ENCODE data around the gene ADCY2. TPM values are rescaled to one million over a fixed set of nuclear protein-coding genes. Genes with fewer than 3 reads are reported as not detected.

Gene ADCY2
- total RNA-seq, 4 donors from 2014 or later: 0.34 to 2.7 (median 1.5) TPM

DNA sequence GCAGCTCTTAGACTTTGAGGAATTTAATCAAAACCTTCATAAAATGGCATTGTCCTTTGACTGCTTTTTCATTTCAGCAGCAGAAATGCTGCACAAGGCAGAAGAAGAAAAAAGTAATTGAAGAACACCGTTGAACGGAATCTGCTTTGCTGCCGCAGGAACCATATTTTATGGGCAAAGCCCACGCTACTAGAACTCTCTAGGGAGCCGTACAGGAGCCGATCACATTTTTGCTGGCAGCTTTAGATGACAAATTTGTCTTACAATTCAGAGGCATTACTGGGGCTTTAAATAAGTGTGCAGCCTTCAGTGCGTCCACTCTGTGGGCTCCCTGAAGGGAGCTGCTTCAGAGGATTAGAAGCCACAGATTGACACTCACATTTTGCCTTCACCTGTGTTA, 449.6 kb downstream of the ADCY2 start:
- TF ChIP-seq, protein P1, sequence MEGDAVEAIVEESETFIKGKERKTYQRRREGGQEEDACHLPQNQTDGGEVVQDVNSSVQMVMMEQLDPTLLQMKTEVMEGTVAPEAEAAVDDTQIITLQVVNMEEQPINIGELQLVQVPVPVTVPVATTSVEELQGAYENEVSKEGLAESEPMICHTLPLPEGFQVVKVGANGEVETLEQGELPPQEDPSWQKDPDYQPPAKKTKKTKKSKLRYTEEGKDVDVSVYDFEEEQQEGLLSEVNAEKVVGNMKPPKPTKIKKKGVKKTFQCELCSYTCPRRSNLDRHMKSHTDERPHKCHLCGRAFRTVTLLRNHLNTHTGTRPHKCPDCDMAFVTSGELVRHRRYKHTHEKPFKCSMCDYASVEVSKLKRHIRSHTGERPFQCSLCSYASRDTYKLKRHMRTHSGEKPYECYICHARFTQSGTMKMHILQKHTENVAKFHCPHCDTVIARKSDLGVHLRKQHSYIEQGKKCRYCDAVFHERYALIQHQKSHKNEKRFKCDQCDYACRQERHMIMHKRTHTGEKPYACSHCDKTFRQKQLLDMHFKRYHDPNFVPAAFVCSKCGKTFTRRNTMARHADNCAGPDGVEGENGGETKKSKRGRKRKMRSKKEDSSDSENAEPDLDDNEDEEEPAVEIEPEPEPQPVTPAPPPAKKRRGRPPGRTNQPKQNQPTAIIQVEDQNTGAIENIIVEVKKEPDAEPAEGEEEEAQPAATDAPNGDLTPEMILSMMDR (IDR thresholded peaks at IDR 0.05): no peak
- no peak for TF ChIP-seq POLR2A (IDR thresholded peaks at IDR 0.05)
- 80 to 84% methylated on average over 7 of the region's 7 CpGs for WGBS, 2 donors
- no peak overlapping the region for H3K4me3 ChIP-seq (replicated peaks in 1 of 3)
- H3K4me1 ChIP-seq: peaks cover 7 to 9% of the 10 kb centered on the region in 2 donors
- intact Hi-C loops (cut with DNase I): no loop called here
- no peaks in the 10 kb centered on the region for H3K27me3 ChIP-seq
- no peaks in the 10 kb centered on the region for H3K9me3 ChIP-seq
- DNase-seq: no peak
- H3K27ac ChIP-seq: no peak overlapping the region
- no peaks in the 10 kb centered on the region for H3K36me3 ChIP-seq

GRCh38 chr5:7846327-7846726, 450.4 kb downstream of the ADCY2 start:
- Histone ChIP-seq H3K36me3 (no peaks in the 10 kb centered on the region), H3K4me1 (peaks cover 11 to 14% of the 10 kb centered on the region in 2 donors), H3K27ac (no peak overlapping the region), H3K4me3 (replicated peaks in 1 of 3) (no peak overlapping the region), H3K9me3 (no peaks in the 10 kb centered on the region), H3K27me3 (no peaks in the 10 kb centered on the region)
- 87 to 94% methylated on average over 5 of the region's 5 CpGs for WGBS, 2 donors
- intact Hi-C loops (cut with DNase I): no loop called here
- DNase-seq: no peak
- TF ChIP-seq, protein P1 (IDR thresholded peaks at IDR 0.05): no peak

DNA sequence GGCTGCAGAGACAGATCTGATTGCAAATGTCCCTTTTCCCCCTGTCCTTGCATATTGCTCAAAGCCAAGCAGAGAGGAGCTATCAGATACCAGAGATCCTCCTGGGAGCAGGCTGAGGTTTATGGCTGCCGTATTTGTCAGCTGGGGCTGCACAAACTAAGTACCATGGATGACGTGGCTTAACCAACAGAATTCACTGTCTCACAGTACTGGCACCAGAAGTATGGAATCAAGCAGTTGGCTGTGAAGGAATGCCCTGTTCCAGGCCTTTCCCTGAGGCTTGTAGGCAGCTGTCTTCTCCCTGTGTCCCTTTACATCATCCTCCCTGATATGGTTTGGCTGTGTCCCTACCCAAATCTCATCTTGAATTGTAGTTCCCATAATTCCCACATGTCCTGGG, 452.4 kb downstream of the ADCY2 start:
- intact Hi-C loops (cut with DNase I): no loop called here
- H3K9me3 ChIP-seq: no peaks in the 10 kb centered on the region
- no peaks in the 10 kb centered on the region for H3K27me3 ChIP-seq
- no peak for DNase-seq
- no peak overlapping the region for H3K4me3 ChIP-seq (replicated peaks in 1 of 3)
- H3K36me3 ChIP-seq: no peaks in the 10 kb centered on the region
- no peak for TF ChIP-seq POLR2A (IDR thresholded peaks at IDR 0.05)
- TF ChIP-seq, protein P1 (IDR thresholded peaks at IDR 0.05): no peak
- H3K27ac ChIP-seq: no peak overlapping the region
- peaks cover 11 to 15% of the 10 kb centered on the region in 2 donors for H3K4me1 ChIP-seq
- WGBS, 2 donors: 89 to 95% methylated on average over 2 of the region's 2 CpGs

- peaks cover 11 to 15% of the 10 kb centered on the region in 2 donors for H3K4me1 ChIP-seq
- TF ChIP-seq, protein P1 (IDR thresholded peaks at IDR 0.05): peak in 2 of 6 experiments; percentile 7 to 23
- TF ChIP-seq POLR2A (IDR thresholded peaks at IDR 0.05): no peak
- H3K4me3 ChIP-seq (replicated peaks in 1 of 3): peak overlapping the region in 2 of 3 donors; percentile 10 to 62
- no peaks in the 10 kb centered on the region for H3K36me3 ChIP-seq
- no peaks in the 10 kb centered on the region for H3K9me3 ChIP-seq
- H3K27ac ChIP-seq: no peak overlapping the region
- 5 to 17% methylated on average over 9 to 32 of the region's 44 CpGs for WGBS, 2 donors
- DNase-seq: peak; percentile 27 to 29
- H3K27me3 ChIP-seq: no peaks in the 10 kb centered on the region
- intact Hi-C loops (cut with DNase I): no loop called here
Observed at GRCh38 chr5:7849681-7850394, 453.9 kb downstream of the ADCY2 start.

DNA sequence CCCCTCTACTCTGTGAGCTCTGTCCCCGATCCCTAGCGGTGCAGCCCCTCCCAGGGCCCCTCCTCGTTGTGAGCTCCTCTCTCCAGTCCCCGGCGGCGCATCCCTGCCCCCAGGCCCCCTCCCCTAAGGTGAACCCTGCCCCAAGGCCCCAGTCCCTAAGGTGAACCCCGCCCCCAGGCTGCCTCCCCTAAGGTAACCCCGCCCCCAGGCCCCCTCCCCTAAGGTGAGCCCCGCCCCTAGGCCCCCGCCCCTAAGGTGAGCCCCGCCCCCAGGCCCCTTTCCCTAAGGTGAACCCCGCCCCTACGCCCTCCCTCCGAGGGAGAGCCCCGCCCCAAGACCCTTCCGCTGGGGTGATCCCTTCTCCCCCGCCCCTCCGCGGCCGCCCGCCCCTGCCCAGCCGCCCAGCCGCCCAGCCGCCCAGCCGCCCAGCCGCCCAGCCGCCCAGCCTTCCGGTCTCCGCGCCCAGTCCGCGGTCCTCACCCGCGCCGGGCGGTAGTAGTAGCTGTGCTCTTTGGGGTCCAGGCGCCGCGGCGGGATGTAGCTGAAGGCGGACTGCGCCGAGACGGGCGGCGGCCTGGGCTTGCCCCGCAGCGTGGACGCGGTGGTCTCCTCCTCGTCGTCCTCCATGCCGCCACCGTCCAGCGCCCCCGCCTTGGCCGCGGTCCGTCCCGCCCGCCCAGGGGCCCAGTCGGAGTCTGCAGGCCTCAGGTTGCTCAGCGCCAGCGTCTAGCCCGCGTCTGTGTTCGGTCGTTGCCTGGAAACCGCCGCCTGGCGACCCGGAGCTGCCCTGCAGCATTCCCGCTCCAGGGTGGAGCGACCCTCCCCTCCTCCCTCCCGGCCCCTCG, 454.7 kb downstream of the ADCY2 start, which contains the start of gene CFAP90:
Gene CFAP90 (minus strand): TSS at position 739 of the 845 bp plus-strand sequence. CDS start 112 bp downstream, at position 627.
- Histone ChIP-seq H3K9me3 (no peaks in the 10 kb centered on the region), H3K27me3 (no peaks in the 10 kb centered on the region), H3K36me3 (no peaks in the 10 kb centered on the region), H3K4me1 (peaks cover 11 to 15% of the 10 kb centered on the region in 2 donors), H3K27ac (no peak within 1 kb of the TSS), H3K4me3 (replicated peaks in 1 of 3) (peak within 1 kb of the TSS; percentile 4 to 62 (median 32))
- peak; percentile 69 to 72 for DNase-seq
- no peak for TF ChIP-seq POLR2A (IDR thresholded peaks at IDR 0.05)
- TF ChIP-seq, protein P1 (IDR thresholded peaks at IDR 0.05): peak in 4 of 6 experiments; percentile 23 to 39 (median 36)
- intact Hi-C loops (cut with DNase I): no loop called here
- 3 to 5% methylated on average over 8 to 15 of the region's 76 CpGs for WGBS, 2 donors
